GM18870 (cell line): ENCODE results near the gene DACH1.

ENCODE experiments used
- ATAC-seq: cut with Tn5 transposase; IDR thresholded peaks from one replicate; pipeline ENCODE4 v1.9.1; 2021; ENCODE audit warnings: moderate library complexity; ENCODE audit not compliant: unreplicated experiment

DACH1 gene

DNA sequence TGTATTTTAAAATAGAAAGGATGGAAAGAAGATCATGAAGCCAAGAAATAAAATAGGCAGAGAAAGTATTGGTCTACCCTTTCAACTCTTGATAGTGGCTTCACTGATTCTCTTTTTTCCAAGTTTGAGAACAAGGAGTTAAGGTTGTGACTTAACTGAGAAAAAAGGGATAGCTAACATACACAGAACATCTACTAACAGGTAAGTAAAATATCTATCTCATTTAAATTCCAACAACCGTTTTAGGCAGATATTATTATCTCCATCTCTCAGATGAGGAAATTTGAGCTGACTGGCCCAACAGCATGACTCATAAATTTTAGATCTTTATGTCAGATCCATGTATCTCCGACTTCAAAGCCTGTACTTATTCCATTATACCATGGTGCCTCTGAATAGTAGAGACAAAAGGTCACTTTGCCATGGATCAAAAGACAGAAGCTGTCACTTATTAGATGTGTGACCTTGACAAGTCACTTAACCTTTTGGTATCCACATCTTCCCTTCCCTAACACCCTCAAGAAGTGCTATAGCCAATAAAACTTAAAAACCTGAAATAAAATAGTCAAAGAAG is 152.1 kb downstream of the DACH1 start:
- ATAC-seq: no peak

DNA sequence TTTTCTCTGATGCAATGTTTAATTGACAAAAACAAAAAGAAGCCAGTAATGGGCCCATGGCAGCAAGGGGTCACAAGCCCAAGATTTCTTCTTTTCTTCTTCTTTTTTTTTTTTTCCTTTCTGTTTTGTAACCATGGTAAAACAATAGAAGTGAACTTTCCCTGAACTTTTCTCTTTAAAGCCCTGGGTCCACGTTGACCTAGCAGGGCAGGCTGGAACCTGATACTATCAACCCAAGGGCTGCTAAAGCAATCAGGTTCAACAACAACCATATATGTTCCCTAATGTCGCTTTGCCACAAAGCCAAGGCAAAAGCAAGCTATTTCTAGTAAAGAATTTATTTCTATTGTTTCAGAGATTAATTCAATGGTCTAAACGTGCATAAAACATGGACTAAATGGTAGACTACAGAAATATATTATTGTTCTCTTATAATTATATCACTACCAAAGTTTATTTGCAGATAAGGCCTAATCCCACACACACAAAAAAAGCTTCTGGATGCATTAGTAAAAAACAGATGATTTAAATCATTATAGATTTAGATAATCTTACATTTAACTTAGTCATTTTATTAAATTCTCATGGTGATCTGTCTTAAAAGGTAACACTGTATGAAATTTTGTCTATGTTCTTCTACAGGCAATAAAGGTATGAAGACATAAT is 153.9 kb downstream of the DACH1 start:
- ATAC-seq: no peak

DNA sequence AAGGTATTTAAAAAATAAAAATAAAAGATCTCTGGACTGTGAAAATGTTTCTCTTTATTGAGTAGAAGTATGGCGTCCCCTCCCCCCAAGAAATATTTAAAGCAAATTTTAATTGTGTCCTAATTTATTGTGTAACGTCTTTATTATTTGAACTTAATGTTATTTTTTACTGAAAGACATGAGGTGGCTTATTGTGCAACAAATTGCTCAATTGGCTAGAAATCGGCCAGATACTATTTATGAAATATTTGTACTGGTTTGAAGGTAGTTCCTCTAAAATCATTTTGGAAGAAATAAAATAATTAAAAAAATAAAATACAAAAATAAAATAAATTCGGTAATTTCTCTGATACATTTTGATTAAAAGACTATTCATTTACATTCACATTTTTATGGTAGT is 162.3 kb downstream of the DACH1 start:
- no peak for ATAC-seq

DNA sequence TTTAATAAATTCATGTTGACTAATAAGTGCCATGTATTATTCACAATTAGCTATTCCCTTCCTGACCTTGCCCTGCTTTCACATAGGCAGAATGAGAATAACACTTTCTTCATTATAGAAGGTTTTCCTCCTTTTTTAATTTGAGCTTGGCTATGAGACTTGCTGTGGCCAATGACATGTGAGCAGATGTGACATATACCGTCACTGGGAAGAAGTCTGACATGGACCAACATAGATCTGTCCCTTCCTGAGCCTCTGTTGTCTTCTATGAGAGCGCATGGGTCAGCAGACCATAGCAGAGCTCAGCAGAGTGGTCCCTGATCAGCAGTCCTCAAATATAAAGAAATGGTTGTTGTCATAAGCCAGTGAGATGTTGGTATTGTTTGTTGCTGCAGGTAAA is 163.9 kb downstream of the DACH1 start:
- ATAC-seq: no peak

DNA sequence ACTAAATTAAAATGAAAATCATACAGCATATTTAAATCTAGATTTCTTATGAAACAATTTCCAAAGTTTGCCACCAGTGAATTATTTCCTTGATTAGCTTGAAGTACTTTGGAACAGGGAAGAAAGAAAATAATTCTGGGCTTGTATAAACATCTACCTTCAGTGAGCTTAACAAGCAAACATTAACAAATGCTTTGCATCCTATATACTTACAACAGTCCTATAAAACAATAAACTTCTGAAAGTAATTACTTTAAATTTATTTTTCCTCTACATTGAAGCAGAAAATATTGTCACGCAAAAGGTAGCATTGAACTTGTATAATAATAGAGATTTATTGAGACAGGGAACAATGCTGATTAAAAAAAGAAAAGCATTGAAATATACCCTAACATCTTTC is 164.8 kb downstream of the DACH1 start:
- ATAC-seq: no peak

DNA sequence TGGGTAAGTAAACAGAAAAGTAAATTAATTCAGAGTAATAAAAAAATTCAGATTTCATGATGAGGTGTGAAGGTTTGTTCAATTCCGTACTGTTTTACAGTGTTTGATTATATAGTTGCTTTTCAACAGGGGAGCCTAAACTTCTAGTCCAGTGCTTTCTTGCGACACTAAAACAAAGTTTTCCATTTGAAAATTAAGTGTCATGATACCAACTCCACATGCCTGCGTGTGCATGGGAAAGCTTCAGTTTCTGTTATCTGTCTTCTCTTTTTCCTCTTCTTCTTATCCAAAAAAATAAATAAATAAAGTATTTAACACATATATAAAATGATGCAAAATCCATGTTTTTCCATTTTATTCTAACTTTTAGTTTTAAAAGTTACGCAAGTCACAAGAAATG is 165.3 kb downstream of the DACH1 start:
- no peak for ATAC-seq

DNA sequence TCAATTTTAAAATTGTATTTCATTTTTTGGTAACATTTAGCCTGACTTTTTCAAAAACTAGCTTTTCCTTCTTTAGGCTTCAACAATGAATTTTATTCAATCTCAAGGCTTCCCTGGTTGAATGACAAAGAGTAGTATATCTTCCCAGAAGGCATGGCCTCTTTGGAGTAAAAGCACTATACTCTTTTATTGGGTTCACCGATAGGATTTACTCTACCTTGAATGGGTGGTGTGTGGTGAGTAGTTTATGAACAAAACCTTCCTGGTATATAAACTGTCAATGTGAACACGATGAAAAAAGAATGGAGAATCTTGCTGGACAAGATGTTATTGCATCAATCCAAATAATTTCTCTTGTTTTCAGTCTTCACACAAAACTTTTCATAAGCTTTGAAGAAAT is 167.7 kb downstream of the DACH1 start:
- ATAC-seq: no peak

DNA sequence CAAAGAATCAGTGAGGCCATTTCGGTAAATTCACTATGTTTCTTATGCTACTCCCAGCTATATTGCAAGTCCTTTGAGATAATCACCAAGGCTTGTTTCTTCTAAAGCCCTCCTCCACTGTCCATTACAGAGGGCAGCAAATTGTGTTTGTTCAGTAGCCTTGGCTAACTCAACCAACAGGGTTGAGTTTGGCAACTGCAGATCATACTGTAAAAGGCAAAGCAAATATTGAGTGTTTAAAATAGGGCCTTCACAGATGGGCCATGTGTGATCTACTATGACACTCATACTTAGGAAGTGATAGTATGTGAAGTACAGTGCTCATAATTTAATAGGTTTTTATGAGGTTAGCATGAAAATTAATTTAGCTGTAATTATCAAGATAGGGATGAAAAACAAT is 171.3 kb downstream of the DACH1 start:
- no peak for ATAC-seq

DNA sequence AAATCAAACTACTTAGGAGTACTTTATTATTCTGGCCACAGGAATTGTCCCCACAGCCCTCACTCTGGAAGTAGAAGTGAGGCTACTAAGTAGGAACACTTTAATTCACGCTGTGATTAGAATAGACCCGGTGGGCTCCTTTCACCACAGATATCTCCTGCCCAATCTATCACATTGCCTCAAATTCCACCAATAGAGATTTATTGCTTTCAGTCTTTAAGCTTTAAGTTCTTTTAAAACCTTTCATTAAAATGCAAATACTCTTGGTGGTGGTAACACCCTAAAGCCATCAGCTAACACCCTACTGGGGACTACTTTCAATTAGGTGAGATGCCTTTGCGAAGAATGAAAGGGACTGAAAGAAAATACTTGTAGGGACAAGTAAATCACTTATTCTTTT is 181.9 kb downstream of the DACH1 start:
- no peak for ATAC-seq

DNA sequence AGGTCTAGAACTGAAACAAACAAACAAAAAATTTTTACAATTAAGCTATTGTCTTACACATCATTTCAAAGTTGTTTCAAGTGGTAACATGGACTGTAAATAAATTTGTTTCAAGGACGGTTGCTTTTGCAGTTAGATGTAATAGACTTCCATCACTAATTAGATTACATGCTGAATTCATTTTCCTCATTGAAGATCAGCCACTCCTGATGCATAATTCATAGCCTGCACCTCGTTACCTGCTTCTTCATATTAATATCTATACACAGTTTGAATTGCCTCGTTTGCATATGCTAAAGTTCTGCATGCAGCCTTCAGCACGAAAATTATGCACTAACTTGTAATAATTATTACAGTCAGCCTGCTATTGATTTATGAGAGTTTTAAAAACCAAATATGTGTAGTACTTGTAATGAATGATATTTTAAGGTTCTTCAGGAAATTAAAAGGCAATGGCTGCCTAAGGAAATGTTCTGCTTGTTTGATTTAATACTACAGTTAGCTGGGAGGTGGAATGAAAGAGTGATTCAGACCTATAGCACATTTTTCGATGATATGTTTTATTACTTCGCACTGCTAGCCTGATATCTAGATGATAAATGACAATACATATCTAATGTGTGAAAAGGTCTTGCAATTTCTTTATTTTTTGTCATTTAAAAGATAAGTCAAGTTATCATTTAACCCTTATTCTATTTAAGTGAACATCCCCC is 184.9 kb downstream of the DACH1 start:
- no peak for ATAC-seq

DNA sequence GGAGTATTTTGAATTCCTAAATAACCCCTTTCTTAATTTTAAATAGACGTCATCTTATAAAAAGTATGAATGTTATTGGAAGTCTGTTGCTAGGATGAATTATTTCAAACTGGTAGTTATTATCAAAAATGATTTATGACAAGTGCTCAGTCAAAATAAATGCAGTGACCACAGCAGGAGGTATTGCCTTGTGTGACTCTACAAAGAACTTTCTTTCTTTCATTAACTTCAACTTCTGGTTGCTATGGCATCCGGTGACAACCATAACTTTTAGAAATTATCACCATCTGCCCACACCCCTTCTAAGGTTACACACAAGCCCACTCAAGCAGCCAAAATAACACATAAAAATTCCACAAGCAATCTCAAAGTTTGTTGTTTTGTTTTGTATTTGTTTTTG is 189.9 kb downstream of the DACH1 start:
- ATAC-seq: no peak

DNA sequence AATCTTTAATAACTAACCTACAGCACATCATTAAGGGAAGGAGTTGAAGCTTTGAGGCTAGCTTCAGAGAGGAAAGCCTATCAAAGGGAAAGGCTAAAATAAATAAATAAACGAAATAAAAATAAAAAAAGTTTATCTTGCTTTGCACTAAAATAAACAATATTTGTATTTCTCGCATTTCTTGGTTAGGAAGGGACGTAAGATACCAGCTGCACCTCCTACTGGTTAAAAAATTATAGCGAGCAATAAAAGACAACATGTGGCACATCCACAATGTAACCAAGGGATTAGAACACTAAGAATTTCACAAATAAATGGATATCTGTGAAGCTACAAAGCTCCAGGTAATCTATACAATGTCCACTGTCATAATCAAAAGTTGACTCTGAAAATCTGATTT is 194.5 kb downstream of the DACH1 start:
- ATAC-seq: no peak

DNA sequence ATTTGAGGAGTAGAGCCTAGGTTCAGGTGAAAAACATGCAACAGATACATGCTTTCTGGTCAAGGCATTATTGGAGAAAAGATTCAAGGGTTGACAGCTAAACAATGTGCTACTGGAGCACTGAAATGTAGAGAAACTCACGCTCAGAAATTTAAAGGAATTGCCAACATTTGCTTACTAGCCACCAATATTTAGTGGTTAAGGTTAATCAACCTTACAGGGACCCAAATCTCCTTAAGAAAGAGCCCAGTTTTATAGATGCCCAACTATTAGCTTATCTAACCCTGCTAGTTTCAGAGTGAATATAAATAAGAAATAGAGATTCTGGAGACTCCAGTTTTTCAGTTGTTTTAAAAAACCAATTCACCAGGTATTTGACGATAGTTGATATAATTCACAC is 203.6 kb downstream of the DACH1 start:
- ATAC-seq: no peak

DNA sequence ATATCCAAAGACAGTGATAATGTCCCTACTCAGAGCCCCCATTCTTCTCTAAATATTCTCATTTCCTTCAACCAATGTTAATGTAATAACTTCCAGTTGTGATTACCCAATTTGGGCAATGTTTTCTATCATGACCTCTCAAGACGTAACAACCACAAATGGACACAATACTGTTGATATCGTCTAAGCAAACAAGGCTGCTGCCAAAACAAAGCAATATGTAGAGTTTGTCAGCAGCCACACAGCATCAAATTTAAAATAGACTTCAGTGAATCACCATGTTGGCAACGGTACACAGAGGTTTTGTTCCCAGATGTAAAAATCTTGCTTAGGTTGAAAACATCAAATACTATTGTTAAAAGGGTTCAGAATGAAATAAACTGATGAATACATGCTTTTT is 205.1 kb downstream of the DACH1 start:
- no peak for ATAC-seq

DNA sequence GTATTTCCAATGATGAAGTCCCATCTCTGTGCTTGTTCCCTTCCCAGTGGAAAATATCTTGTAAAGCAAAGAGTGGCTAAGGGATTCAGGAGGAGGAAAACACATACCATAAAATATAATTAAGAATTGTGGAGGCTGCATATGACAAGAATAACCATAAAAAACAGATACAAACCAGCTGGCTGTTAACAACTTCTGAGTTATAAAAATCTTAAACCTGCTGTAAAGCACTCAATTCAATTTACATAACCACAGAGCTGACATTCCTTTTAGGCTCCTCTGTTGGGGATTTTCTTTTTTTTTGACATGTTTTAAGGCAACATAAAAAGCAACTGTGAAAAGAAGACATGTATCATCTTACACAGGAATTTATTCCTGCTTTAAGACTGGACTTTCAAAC is 207.6 kb downstream of the DACH1 start:
- no peak for ATAC-seq

DNA sequence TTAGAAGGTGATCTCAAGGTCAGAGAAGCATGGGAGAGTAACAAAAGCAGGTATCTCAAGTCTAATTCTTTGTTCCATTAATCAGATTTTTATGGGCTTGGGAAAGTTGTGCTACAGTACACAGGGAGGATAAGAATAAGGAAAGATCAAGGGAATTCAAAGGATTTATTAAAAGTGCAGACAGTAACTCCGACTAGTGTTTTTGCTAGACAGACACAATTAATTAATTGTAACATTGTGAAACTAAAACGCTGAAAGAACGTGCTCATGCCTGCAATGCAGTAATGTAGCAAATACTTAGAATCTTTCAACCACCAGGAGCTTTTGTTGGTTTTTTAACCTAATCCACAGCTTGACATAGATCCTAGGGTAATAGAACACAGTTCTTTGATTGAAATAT is 221.5 kb downstream of the DACH1 start:
- no peak for ATAC-seq

DNA sequence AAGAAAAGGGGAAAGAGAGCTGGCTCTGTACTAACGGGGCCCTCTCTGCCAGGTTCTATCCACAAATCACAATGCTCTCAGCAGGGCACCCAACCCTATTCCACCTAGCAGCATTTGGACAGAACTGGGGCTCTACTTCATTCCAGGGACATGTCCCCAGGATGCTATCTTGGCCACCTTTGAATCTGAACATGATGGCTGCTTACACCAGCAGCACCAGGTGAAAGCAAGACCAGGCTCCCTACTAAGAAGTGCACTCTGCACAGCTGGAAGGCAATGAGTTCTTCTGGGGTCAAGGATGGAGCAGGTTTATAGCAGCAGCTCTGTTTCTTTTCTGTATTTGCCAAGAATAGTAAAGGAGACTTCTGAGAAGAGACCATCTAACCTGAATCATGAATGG is 222.4 kb downstream of the DACH1 start:
- ATAC-seq: no peak

DNA sequence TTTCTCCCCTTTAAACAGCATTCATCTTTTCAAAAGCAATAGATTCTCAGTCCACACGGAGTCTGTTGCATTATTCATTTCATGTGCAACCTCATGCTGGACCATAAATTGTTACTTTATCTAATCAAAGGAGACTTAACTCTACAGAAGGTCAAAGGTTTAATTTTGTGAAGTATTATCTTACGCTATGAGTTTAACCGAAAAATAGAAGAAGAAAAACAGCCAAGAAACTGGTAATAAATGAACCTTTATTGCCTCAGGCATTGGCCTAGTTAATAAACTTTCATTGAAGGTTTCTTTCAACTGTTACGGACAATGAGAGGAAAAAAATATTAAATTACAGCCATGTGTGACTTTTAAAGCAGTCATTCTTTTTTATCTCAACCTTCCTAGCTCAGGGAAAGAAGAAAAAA is 223.6 kb downstream of the DACH1 start:
- ATAC-seq: no peak

DNA sequence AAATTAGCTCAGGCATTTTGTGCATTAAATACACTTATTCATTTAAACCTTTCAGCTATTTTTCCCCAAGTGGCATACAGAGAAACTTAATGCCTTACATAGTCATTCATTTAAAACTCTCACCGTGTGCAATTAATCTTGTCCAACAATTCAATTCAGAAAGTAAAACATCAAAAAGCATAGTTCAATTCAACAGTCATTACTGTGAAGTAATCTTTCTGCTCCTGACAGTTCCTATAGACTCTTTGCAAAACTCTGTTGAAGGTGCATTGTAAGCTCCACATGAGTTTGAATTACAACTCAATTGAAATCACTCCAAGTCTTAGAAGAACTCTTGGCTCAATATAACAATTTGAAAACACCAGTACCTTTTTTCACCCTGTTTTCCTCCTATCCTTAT is 228.3 kb downstream of the DACH1 start:
- no peak for ATAC-seq

DNA sequence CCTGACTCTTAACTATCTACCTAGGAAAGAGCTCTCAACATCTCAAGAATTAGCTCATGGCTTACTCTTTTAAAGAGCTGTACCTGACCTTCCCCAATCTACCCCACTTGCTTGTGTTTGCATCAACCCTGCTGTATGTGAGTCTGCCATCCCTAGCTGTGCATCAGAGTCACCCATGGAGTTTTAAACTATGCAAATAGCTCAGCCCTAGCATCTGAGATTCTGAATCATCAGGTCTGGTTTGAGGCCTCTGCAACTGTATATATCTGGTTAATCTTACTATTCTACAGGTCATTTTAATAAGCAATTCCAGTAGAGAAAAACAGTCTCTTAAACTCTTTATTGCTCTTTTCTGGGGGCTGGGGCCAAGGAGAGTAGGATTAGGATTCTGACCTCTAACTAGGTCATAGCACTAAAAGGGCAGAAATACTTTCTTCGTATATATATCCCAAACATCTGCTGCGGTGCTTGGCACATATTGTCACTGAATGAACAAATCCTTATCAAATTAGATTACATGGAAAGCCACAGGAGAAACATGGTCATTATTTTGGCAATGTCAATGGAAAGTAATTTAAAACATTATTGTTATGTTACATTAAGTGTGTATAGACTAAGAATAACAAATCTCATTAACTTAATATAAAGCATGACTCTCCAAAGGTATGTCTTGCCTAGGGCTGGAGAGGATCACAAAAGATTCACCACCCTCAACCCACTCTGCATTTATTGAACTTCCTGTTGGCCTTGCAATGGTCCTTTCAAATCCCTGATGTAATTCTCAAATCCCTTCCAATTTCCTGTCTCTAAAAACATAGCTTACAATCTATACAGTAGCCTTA is 232.2 kb downstream of the DACH1 start:
- no peak for ATAC-seq

DNA sequence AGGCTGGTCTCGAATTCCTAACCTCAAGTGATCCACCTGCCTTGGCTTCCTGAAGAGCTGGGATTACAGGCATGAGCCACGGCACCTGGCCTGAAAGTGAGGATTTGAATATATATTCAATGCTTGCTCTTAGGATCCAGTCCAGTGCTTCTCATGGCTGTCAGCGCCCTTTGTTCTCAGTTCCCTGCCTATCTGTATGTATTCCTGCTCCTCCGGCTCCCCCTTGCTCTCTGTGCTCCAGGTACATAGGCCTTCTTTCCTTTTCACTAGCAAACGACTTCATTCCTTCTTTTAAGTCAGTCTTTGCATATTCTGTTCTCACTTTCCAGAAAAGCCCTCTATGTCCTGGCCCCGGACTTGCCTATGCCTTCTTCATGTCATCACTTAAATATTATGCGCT is 232.8 kb downstream of the DACH1 start:
- ATAC-seq: no peak

DNA sequence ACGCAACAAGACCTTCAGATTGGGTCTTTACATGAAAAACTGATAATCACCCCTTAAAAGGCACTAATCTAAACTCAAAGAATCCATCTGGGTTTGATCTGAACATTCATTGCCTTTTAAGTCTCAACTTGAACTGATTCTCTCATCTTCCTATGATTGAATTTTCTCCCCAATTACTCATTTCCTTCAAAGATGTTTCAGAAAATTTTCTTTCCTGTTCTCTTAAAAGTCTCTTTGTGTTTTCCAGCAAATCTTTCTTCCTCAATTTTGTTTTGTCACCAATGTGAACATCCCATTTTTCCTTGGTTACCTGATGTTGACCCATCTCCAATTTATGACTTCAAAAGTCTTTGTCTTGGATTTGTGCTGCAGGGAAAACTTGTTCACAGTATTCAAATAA is 234.3 kb downstream of the DACH1 start:
- ATAC-seq: no peak
